Measurements from ENCODE around the gene TADA1.
A peak's percentile ranks its signal among the peaks of the same experiment; 100 is the strongest.
"Not testable (repeated sequence)": the region's sequence is repeated elsewhere in the genome, so short reads cannot be mapped to it uniquely, and the experiment has no call there.

The TADA1 gene

DNA sequence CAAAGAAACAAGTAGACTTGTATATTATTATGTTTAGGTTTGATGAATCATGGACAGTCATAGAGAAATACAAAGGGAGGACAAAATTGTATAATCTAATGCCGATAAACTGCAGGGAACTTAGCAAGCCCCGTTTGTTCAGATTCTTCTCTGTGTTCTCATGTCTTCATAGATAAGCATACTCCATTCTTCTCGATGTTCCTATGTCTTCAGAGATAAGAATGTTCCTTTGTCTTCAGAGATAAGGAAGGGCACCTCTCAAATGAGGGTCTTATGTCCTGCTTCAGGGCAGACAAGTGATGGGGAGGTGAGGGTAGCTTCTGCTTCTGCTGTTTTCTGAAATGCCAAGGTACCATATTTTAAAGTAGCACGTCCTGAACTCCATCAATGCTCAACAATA is 19.7 kb upstream of the TADA1 start:
- no peak overlapping the region for H3K4me3 ChIP-seq (ENCODE audit: low read depth, low read length)
- TF ChIP-seq, protein P1, sequence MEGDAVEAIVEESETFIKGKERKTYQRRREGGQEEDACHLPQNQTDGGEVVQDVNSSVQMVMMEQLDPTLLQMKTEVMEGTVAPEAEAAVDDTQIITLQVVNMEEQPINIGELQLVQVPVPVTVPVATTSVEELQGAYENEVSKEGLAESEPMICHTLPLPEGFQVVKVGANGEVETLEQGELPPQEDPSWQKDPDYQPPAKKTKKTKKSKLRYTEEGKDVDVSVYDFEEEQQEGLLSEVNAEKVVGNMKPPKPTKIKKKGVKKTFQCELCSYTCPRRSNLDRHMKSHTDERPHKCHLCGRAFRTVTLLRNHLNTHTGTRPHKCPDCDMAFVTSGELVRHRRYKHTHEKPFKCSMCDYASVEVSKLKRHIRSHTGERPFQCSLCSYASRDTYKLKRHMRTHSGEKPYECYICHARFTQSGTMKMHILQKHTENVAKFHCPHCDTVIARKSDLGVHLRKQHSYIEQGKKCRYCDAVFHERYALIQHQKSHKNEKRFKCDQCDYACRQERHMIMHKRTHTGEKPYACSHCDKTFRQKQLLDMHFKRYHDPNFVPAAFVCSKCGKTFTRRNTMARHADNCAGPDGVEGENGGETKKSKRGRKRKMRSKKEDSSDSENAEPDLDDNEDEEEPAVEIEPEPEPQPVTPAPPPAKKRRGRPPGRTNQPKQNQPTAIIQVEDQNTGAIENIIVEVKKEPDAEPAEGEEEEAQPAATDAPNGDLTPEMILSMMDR (IDR thresholded peaks at IDR 0.05; ENCODE audit: low read depth, low read length), result no peak

DNA sequence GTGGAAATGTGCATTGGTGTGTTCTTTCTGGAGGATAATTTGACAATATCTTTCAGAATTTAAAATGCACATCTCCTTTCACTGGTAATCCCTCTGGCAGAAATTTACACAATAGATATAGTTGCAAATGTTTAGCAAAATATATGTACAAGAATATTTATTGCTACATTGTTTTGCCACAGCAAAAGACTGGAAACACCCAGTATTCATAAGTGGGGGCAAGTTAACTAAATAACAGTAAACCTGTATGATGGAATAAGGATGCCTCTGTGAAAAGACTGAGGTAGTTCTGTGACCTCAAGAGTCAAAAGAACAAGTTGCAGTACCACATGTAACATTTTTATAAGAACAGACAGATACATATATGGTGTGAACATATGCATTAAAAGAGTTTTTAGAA is 13.7 kb upstream of the TADA1 start:
- H3K4me3 ChIP-seq (ENCODE audit: low read depth, low read length), result no peak overlapping the region
- TF ChIP-seq, protein P1 (IDR thresholded peaks at IDR 0.05; ENCODE audit: low read depth, low read length), result no peak

- H3K4me3 ChIP-seq (ENCODE audit: low read depth, low read length), result no peak overlapping the region
- TF ChIP-seq, protein P1 (IDR thresholded peaks at IDR 0.05; ENCODE audit: low read depth, low read length), result no peak
Observed at GRCh38 chr1:166888373-166889111, 12.5 kb upstream of the TADA1 start.

DNA sequence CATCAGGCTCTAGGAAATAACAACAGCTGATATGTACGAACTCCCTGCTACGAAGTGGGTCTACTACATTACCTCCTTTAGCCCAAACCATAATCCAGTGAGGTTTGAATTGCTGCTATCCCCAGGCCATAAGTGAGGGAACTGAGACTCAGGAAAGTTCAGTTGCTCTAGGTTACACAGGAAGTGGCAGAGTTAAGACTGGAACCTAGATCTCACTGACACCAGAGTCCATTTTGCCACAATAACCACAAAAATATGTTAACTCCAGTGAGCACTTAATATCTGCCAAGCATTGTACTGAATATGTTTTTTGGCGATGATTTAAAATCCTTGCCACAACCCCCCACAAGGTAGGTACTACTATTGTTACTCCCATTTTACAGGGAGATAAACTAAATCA is 8.9 kb upstream of the TADA1 start:
- no peak overlapping the region for H3K4me3 ChIP-seq (ENCODE audit: low read depth, low read length)
- TF ChIP-seq, protein P1 (IDR thresholded peaks at IDR 0.05; ENCODE audit: low read depth, low read length), result no peak

DNA sequence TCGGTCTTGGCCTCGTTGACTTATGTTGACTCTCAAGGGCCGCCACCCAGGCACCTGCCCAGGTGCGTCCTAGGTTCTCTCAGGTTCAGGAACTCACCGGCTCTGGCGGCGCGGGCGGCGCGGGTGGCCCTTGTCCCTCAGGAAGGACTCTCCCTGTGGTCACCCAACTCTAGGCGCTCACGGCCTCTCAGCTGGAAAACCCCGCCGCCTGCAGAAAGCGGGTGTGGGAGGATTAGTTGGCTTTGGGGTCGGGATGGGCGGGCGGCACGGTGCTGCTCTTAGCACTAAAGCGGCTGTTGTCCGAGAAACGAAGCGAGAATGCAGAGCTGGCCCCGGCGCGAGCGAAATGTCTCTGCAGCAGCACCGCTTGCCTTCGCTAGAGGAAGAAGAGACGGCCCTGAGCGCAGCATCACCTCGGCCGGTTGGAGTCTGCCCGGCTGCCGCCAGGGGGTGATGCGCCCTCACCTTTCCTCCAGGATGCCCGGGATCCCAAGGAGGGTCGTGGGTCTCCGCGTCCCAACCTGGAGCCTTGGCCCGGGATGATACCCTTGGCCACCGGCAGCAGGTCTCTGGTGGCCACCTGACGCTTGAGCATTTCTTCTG is 8.1 kb upstream of the TADA1 start:
- TF ChIP-seq, protein P1 (IDR thresholded peaks at IDR 0.05; ENCODE audit: low read depth, low read length), result peak; percentile 43
- no peak overlapping the region for H3K4me3 ChIP-seq (ENCODE audit: low read depth, low read length)

- no peak overlapping the region for H3K4me3 ChIP-seq (ENCODE audit: low read depth, low read length)
- TF ChIP-seq, protein P1 (IDR thresholded peaks at IDR 0.05; ENCODE audit: low read depth, low read length), result no peak
Observed at GRCh38 chr1:166882893-166883292, 6.8 kb upstream of the TADA1 start.

- not testable (repeated sequence) for H3K4me3 ChIP-seq (ENCODE audit: low read depth, low read length)
Observed at GRCh38 chr1:166878173-166878917, 2.3 kb upstream of the TADA1 start.

Measured in WI38 (cell line).